ENCODE data around the gene TTC3. TPM values are rescaled to one million over a fixed set of nuclear protein-coding genes. Genes with fewer than 3 reads are reported as not detected.

Gene TTC3
- total and polyA plus RNA-seq, 9 of the 15 experiments (the other 6 are each of a cell fraction or from before 2014, with no cell fraction given): 17.5 to 92.0 (median 59.5) TPM

DNA sequence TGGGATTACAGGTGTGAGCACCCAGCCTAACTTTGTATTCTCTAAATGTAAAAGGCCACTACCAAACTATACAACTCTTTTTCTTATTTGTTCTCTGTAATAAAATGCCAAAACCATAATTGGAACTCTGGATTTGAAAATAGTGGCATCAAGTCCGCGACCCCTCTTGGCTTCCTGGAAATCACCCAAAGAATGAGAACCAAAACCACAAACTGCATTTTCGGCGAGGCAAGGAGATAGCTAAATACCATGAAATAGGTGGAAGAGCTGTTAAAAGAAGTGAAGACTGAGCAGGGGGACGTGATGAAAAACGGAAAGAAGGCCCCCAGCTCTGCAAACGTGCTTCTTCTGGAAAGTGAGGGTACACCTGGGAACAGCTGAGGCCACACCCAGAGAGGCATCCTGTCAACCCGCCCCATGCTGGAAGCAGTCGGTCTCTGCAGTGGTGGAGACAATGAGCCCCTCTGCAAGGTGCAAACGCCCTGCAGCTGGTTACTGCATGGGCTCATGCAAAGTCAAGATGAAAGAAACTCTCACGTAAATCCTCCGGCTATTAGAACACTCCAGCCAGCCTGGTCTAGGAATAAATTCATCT is 171.5 kb downstream of the TTC3 start:
- TF ChIP-seq, protein P1, sequence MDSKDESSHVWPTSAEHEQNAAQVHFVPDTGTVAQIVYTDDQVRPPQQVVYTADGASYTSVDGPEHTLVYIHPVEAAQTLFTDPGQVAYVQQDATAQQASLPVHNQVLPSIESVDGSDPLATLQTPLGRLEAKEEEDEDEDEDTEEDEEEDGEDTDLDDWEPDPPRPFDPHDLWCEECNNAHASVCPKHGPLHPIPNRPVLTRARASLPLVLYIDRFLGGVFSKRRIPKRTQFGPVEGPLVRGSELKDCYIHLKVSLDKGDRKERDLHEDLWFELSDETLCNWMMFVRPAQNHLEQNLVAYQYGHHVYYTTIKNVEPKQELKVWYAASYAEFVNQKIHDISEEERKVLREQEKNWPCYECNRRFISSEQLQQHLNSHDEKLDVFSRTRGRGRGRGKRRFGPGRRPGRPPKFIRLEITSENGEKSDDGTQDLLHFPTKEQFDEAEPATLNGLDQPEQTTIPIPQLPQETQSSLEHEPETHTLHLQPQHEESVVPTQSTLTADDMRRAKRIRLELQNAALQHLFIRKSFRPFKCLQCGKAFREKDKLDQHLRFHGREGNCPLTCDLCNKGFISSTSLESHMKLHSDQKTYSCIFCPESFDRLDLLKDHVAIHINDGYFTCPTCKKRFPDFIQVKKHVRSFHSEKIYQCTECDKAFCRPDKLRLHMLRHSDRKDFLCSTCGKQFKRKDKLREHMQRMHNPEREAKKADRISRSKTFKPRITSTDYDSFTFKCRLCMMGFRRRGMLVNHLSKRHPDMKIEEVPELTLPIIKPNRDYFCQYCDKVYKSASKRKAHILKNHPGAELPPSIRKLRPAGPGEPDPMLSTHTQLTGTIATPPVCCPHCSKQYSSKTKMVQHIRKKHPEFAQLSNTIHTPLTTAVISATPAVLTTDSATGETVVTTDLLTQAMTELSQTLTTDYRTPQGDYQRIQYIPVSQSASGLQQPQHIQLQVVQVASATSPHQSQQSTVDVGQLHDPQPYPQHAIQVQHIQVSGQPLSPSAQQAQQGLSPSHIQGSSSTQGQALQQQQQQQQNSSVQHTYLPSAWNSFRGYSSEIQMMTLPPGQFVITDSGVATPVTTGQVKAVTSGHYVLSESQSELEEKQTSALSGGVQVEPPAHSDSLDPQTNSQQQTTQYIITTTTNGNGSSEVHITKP (IDR thresholded peaks at IDR 0.05; ENCODE audit: partially characterized antibody): peak; percentile 68
- no peak for TF ChIP-seq ZNF184 (CRISPR knock-in tag; IDR thresholded peaks at IDR 0.05)
- Histone ChIP-seq H3K4me1 (replicated peaks in 1 of 2; ENCODE audit: control insufficient read depth in 2 of 2, insufficient read depth in 2 of 2, low read length in 2 of 2) (peaks cover 9% of the 10 kb centered on the region in 2 experiments; a peak in 3 of 5 replicates), H3K27me3 (ENCODE audit: control insufficient read depth in 2 of 2, insufficient read depth in 2 of 2, low read length in 2 of 2) (no peaks in the 10 kb centered on the region), H3K9me1 (ENCODE audit: control insufficient read depth, insufficient read depth, low read length) (peaks cover 3% of the 10 kb centered on the region), H3K9ac (ENCODE audit: insufficient read depth in 1 of 2, low read depth in 2 of 2, low read length in 2 of 2) (peak overlapping the region in 1 of 2 experiments; percentile 64; a peak in 1 of 4 replicates), H3K79me2 (ENCODE audit: control insufficient read depth, insufficient read depth, low read length) (peaks cover 90% of the 10 kb centered on the region), H3K36me3 (ENCODE audit: control insufficient read depth, insufficient read depth, low read length) (peaks cover 16% of the 10 kb centered on the region; the same call in 1 of the 3 replicates), H2AFZ (ENCODE audit: low read depth, low read length) (no peak overlapping the region), H3K4me2 (ENCODE audit: insufficient read depth, low read length) (no peak overlapping the region; the same call in 1 of the 2 replicates), H3K4me3 (no peak overlapping the region), H3K9me3 (replicated peaks; ENCODE audit: control insufficient read depth, insufficient read depth, low read depth, low read length) (no peaks in the 10 kb centered on the region), H3K27ac (ENCODE audit: extremely low read depth, low read depth, low read length) (no peak overlapping the region), H4K20me1 (replicated peaks; ENCODE audit: control insufficient read depth, insufficient read depth, low read length) (0 out of 2 replicates have a peak, but pooled peaks cover 7% of the 10 kb centered on the region)
- intact Hi-C loops (cut with micrococcal nuclease): no loop called here
- no TSS peak for BruUV-seq (replicated peaks)
- WGBS (ENCODE audit: insufficient coverage, low coverage, missing lambda C conversion rate): 37% methylated on average over 12 of the region's 12 CpGs
- FAIRE-seq (no peak), DNase-seq (ENCODE audit: extremely low read depth in 1 of 4, low spot score in 3 of 4) (no peak), ATAC-seq (peak; percentile 62)
- in situ Hi-C loops (cut with MboI): no loop called here
- CTCF ChIA-PET (ENCODE audit: low intra/inter-chr PET ratio): no interaction called here
- POLR2A ChIA-PET: interaction anchor here (0.6 to 2.0 kb wide), 6 partner anchors 11 to 318 kb away, joined by 3 to 5 read pairs (median 4); no protein-coding TSS in a partner anchor
